ENCODE results near the gene FTO.

Gene FTO

GRCh38 chr16:54080524-54081008, 376.6 kb downstream of the FTO start:
- intact Hi-C loops (cut with DNase I; ENCODE audit: low total_unique reads): no loop called here
- Histone ChIP-seq H3K36me3 (no peaks in the 10 kb centered on the region), H3K27ac (no peak overlapping the region), H3K9me3 (no peaks in the 10 kb centered on the region), H3K27me3 (no peaks in the 10 kb centered on the region), H3K4me3 (no peak overlapping the region), H3K4me1 (no peaks in the 10 kb centered on the region)
- no peak for DNase-seq
- TF ChIP-seq CTCF (IDR thresholded peaks at IDR 0.05): no peak

- H3K4me1 ChIP-seq: no peaks in the 10 kb centered on the region
- no peaks in the 10 kb centered on the region for H3K27me3 ChIP-seq
- no peaks in the 10 kb centered on the region for H3K9me3 ChIP-seq
- peaks cover 0 to 5% (median 0%) of the 10 kb centered on the region in 3 donors for H3K36me3 ChIP-seq
- H3K27ac ChIP-seq: no peak overlapping the region
- TF ChIP-seq CTCF (IDR thresholded peaks at IDR 0.05): no peak
- H3K4me3 ChIP-seq: no peak overlapping the region
- intact Hi-C loops (cut with DNase I; ENCODE audit: low total_unique reads): no loop called here
- DNase-seq: no peak
Measured at GRCh38 chr16:54086791-54087190, 382.8 kb downstream of the FTO start.

GRCh38 chr16:54090602-54091001, 386.6 kb downstream of the FTO start:
- Histone ChIP-seq H3K27me3 (no peaks in the 10 kb centered on the region), H3K9me3 (peaks cover 0 to under 1% (median 0%) of the 10 kb centered on the region in 3 donors), H3K4me1 (no peaks in the 10 kb centered on the region), H3K27ac (no peak overlapping the region), H3K4me3 (no peak overlapping the region), H3K36me3 (peaks cover 0 to 17% (median 8%) of the 10 kb centered on the region in 3 donors)
- no peak for TF ChIP-seq CTCF (IDR thresholded peaks at IDR 0.05)
- DNase-seq: no peak
- intact Hi-C loops (cut with DNase I; ENCODE audit: low total_unique reads): no loop called here

- H3K4me1 ChIP-seq: no peaks in the 10 kb centered on the region
- H3K27ac ChIP-seq: no peak overlapping the region
- no peak for DNase-seq
- H3K4me3 ChIP-seq: no peak overlapping the region
- TF ChIP-seq CTCF (IDR thresholded peaks at IDR 0.05): no peak
- intact Hi-C loops (cut with DNase I; ENCODE audit: low total_unique reads): no loop called here
- peaks cover 0 to 6% (median 0%) of the 10 kb centered on the region in 3 donors for H3K9me3 ChIP-seq
- peaks cover 0 to 17% (median 8%) of the 10 kb centered on the region in 3 donors for H3K36me3 ChIP-seq
- no peaks in the 10 kb centered on the region for H3K27me3 ChIP-seq
Measured at GRCh38 chr16:54093281-54093680, 389.3 kb downstream of the FTO start.

GRCh38 chr16:54094641-54095040, 390.7 kb downstream of the FTO start:
- intact Hi-C loops (cut with DNase I; ENCODE audit: low total_unique reads): no loop called here
- Histone ChIP-seq H3K4me1 (no peaks in the 10 kb centered on the region), H3K4me3 (no peak overlapping the region), H3K27ac (no peak overlapping the region), H3K36me3 (peaks cover 0 to 17% (median 8%) of the 10 kb centered on the region in 3 donors), H3K9me3 (peaks cover 0 to 6% (median 0%) of the 10 kb centered on the region in 3 donors), H3K27me3 (no peaks in the 10 kb centered on the region)
- DNase-seq: no peak
- no peak for TF ChIP-seq CTCF (IDR thresholded peaks at IDR 0.05)

GRCh38 chr16:54096607-54097006, 392.7 kb downstream of the FTO start:
- H3K4me3 ChIP-seq: no peak overlapping the region
- peaks cover 0 to 12% (median 8%) of the 10 kb centered on the region in 3 donors for H3K36me3 ChIP-seq
- H3K27me3 ChIP-seq: no peaks in the 10 kb centered on the region
- H3K27ac ChIP-seq: no peak overlapping the region
- intact Hi-C loops (cut with DNase I; ENCODE audit: low total_unique reads): no loop called here
- no peak for TF ChIP-seq CTCF (IDR thresholded peaks at IDR 0.05)
- peaks cover 0 to 6% (median 0%) of the 10 kb centered on the region in 3 donors for H3K9me3 ChIP-seq
- no peak for DNase-seq
- H3K4me1 ChIP-seq: no peaks in the 10 kb centered on the region
